Ishikawa (cell line): ENCODE data around the gene HRK.

Source experiments
- CEBPB ChIP-seq: IDR thresholded peaks from 2 replicates; pipeline ENCODE4 v1.6.1; 2012
- CREB1 ChIP-seq: IDR thresholded peaks from 2 replicates; pipeline ENCODE4 v1.6.1; 2012; ENCODE audit warnings: low read depth
- EGR1 ChIP-seq: IDR thresholded peaks from 2 replicates; pipeline ENCODE4 v1.6.1; 2012
- EP300 ChIP-seq: IDR thresholded peaks from 2 replicates; pipeline ENCODE4 v1.6.1; 2012; ENCODE audit warnings: borderline replicate concordance
- FOXM1 ChIP-seq: IDR thresholded peaks from 2 replicates; pipeline ENCODE4 v1.6.1; 2012; ENCODE audit warnings: low read depth, borderline replicate concordance
- MAX ChIP-seq: IDR thresholded peaks from 2 replicates; pipeline ENCODE4 v1.6.1; 2012
- NFIC ChIP-seq: IDR thresholded peaks from 2 replicates; pipeline ENCODE4 v1.6.1; 2012
- RAD21 ChIP-seq: IDR thresholded peaks from 2 replicates; pipeline ENCODE4 v1.6.1; 2012; ENCODE audit warnings: low read depth
- TAF1 ChIP-seq: IDR thresholded peaks from 2 replicates; pipeline ENCODE4 v1.6.1; 2012; ENCODE audit warnings: low read depth, mild to moderate bottlenecking
- TCF12 ChIP-seq: IDR thresholded peaks from 2 replicates; pipeline ENCODE4 v1.6.1; 2012; ENCODE audit warnings: low read depth
- TEAD4 ChIP-seq: IDR thresholded peaks from 2 replicates; pipeline ENCODE4 v1.6.1; 2012
- YY1 ChIP-seq: IDR thresholded peaks from 2 replicates; pipeline ENCODE4 v1.6.1; 2012; ENCODE audit warnings: low read depth
- ZBTB7A ChIP-seq: IDR thresholded peaks from 2 replicates; pipeline ENCODE4 v1.6.1; 2012; ENCODE audit warnings: low read depth
- TF ChIP-seq, protein P1 (sequence below): IDR thresholded peaks from 2 replicates; pipeline ENCODE4 v1.6.1; 2012; ENCODE audit warnings: low read depth, mild to moderate bottlenecking
- TF ChIP-seq, protein P2 (sequence below): IDR thresholded peaks from 2 replicates; pipeline ENCODE4 v1.6.1; 2012

The HRK gene

GRCh38 chr12:116896411-116896924 is 15.2 kb upstream of the HRK start:
- no peak for TF ChIP-seq CREB1
- TF ChIP-seq TCF12, result no peak
- TF ChIP-seq, protein P1, sequence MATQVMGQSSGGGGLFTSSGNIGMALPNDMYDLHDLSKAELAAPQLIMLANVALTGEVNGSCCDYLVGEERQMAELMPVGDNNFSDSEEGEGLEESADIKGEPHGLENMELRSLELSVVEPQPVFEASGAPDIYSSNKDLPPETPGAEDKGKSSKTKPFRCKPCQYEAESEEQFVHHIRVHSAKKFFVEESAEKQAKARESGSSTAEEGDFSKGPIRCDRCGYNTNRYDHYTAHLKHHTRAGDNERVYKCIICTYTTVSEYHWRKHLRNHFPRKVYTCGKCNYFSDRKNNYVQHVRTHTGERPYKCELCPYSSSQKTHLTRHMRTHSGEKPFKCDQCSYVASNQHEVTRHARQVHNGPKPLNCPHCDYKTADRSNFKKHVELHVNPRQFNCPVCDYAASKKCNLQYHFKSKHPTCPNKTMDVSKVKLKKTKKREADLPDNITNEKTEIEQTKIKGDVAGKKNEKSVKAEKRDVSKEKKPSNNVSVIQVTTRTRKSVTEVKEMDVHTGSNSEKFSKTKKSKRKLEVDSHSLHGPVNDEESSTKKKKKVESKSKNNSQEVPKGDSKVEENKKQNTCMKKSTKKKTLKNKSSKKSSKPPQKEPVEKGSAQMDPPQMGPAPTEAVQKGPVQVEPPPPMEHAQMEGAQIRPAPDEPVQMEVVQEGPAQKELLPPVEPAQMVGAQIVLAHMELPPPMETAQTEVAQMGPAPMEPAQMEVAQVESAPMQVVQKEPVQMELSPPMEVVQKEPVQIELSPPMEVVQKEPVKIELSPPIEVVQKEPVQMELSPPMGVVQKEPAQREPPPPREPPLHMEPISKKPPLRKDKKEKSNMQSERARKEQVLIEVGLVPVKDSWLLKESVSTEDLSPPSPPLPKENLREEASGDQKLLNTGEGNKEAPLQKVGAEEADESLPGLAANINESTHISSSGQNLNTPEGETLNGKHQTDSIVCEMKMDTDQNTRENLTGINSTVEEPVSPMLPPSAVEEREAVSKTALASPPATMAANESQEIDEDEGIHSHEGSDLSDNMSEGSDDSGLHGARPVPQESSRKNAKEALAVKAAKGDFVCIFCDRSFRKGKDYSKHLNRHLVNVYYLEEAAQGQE, result no peak
- TF ChIP-seq, protein P2, sequence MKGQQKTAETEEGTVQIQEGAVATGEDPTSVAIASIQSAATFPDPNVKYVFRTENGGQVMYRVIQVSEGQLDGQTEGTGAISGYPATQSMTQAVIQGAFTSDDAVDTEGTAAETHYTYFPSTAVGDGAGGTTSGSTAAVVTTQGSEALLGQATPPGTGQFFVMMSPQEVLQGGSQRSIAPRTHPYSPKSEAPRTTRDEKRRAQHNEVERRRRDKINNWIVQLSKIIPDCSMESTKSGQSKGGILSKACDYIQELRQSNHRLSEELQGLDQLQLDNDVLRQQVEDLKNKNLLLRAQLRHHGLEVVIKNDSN, result no peak
- TF ChIP-seq TEAD4, result no peak
- no peak for TF ChIP-seq CEBPB
- TF ChIP-seq EP300, result no peak
- no peak for TF ChIP-seq RAD21
- TF ChIP-seq NFIC, result no peak
- TF ChIP-seq MAX, result no peak
- TF ChIP-seq YY1, result no peak
- no peak for TF ChIP-seq EGR1
- TF ChIP-seq ZBTB7A, result no peak
- no peak for TF ChIP-seq TAF1

DNA sequence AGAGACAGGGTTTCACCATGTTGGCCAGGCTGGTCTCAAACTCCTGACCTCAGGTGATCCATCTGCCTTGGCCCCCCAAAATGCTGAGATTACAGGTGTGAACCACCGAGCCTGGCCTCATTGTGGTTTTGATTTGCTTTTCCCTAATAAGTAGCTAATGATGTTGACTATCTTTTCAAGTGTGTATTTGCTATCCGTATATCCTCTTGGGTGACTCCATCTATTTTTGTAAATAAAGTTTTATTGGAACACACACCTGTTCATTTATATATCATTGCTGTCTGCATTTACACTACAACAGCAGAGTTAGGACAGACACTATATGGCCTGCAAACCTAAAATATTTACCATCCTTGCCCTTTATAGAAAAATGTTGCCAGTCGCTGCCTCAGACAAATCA is 13.7 kb upstream of the HRK start:
- TF ChIP-seq NFIC (no peak), EP300 (no peak), MAX (no peak), YY1 (no peak), FOXM1 (no peak), CREB1 (no peak), ZBTB7A (no peak), TEAD4 (no peak), CEBPB (no peak), TAF1 (no peak), TCF12 (no peak), EGR1 (no peak), RAD21 (no peak)
- TF ChIP-seq, protein P2, result no peak
- TF ChIP-seq, protein P1, result no peak

- TF ChIP-seq, protein P2, result peak; percentile 95
- no peak for TF ChIP-seq RAD21
These were observed 11.3 kb upstream of the HRK start for GRCh38 chr12:116892349-116893140.

GRCh38 chr12:116891019-116891418 is 9.8 kb upstream of the HRK start:
- TF ChIP-seq RAD21 (no peak), TAF1 (no peak), YY1 (no peak), ZBTB7A (no peak), CEBPB (no peak), TEAD4 (no peak), TCF12 (no peak), FOXM1 (no peak)
- TF ChIP-seq, protein P2, result no peak

DNA sequence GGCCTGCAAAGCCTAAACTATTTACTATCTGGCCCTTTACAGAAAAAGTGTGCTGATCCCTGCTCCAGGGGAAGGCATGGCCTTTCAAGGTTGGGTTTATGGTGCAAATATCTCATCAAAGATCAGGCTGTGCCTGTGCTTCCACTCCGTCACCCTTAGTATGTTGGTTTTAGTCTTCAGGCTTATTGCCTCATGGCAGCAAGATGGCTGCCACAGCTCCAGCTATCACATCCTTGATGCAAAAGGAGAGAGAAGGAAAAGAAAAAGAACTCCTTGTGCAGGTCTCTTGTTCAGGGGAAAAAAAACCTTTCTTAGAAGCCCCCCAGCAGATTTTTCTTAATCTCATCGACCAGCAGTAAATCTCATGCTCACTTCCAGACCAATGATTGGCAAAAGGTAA is 9.1 kb upstream of the HRK start:
- no peak for TF ChIP-seq YY1
- TF ChIP-seq TAF1, result no peak
- TF ChIP-seq ZBTB7A, result no peak
- TF ChIP-seq FOXM1, result no peak
- TF ChIP-seq EP300, result no peak
- no peak for TF ChIP-seq TEAD4
- TF ChIP-seq, protein P2, result no peak
- TF ChIP-seq NFIC, result no peak
- TF ChIP-seq RAD21, result no peak
